PFSK-1 (cell line): ENCODE data around the gene SPACA4.
A peak's percentile ranks its signal among the peaks of the same experiment; 100 is the strongest.

ENCODE experiments used
- FOXP2 ChIP-seq: optimal IDR thresholded peaks from 2 replicates; pipeline ENCODE3; 2011; ENCODE audit warnings: borderline replicate concordance, control low read depth, inconsistent platforms; ENCODE audit not compliant: insufficient read depth; ENCODE audit errors: extremely low read length, extremely low read depth
- POLR2AphosphoS5 ChIP-seq: IDR thresholded peaks from 2 replicates; pipeline ENCODE4 v1.6.1; 2012; ENCODE audit warnings: low read depth, mild to moderate bottlenecking, control low read depth, low read length, moderate library complexity
- REST ChIP-seq, 2 experiments: IDR thresholded peaks; 2 replicates each; pipeline versions ENCODE4 v1.6.1 to v1.8.0; 2011 to 2012; ENCODE audit warnings: low read depth in 2 of 2, low read length in 2 of 2, control low read depth in 1 of 2, inconsistent platforms in 1 of 2, mild to moderate bottlenecking in 1 of 2, moderate library complexity in 1 of 2; ENCODE audit not compliant: insufficient read depth in 1 of 2
- SIN3A ChIP-seq: IDR thresholded peaks from 2 replicates; pipeline ENCODE4 v1.6.1; 2012; ENCODE audit warnings: mild to moderate bottlenecking, low read length, moderate library complexity, borderline replicate concordance; ENCODE audit not compliant: insufficient read depth
- TAF1 ChIP-seq: IDR thresholded peaks from 2 replicates; pipeline ENCODE4 v1.6.1; 2012; ENCODE audit warnings: low read length, control low read depth, borderline replicate concordance; ENCODE audit not compliant: insufficient read depth

The SPACA4 gene

GRCh38 chr19:48630296-48631063, 23.9 kb downstream of the SPACA4 start:
- TF ChIP-seq TAF1, result no peak
- TF ChIP-seq SIN3A, result no peak
- peak; percentile 14; the same call in 1 of the 2 replicates for TF ChIP-seq POLR2AphosphoS5

GRCh38 chr19:48631225-48631624, 24.7 kb downstream of the SPACA4 start:
- TF ChIP-seq TAF1 (no peak), POLR2AphosphoS5 (no peak), REST (IDR thresholded peaks at IDR 0.05; ENCODE audit: insufficient read depth in 1 of 2, low read depth in 2 of 2, low read length in 2 of 2) (no peak), SIN3A (no peak), FOXP2 (no peak)

GRCh38 chr19:48632692-48633147, 26.2 kb downstream of the SPACA4 start:
- TF ChIP-seq FOXP2, result no peak
- no peak for TF ChIP-seq REST (IDR thresholded peaks at IDR 0.05; ENCODE audit: insufficient read depth in 1 of 2, low read depth in 2 of 2, low read length in 2 of 2)
- TF ChIP-seq SIN3A, result no peak
- TF ChIP-seq POLR2AphosphoS5, result no peak
- TF ChIP-seq TAF1, result no peak

GRCh38 chr19:48633148-48634035, 26.9 kb downstream of the SPACA4 start:
- TF ChIP-seq FOXP2, result no peak
- no peak for TF ChIP-seq POLR2AphosphoS5

GRCh38 chr19:48634036-48634342, 27.4 kb downstream of the SPACA4 start:
- TF ChIP-seq TAF1 (no peak), POLR2AphosphoS5 (no peak), FOXP2 (no peak), SIN3A (no peak), REST (IDR thresholded peaks at IDR 0.05; ENCODE audit: insufficient read depth in 1 of 2, low read depth in 2 of 2, low read length in 2 of 2) (no peak)
